H1 (cell line): ENCODE results near the gene ASTN2. TPM values are rescaled to one million over a fixed set of nuclear protein-coding genes. Genes with fewer than 3 reads are reported as not detected.

ENCODE experiments used
- CTCF ChIA-PET: fragments of 300-600 bp; sonication (Branson Sonifier 250); formaldehyde crosslinking; loops from one replicate; lab custom pipeline; 2021; ENCODE audit not compliant: partially characterized antibody; lab: Charles Lee
- POLR2A ChIA-PET: fragments of 300-600 bp; sonication (Branson Sonifier 250); formaldehyde crosslinking; loops from one replicate; lab custom pipeline; 2021; ENCODE audit warnings: inconsistent platforms; ENCODE audit not compliant: partially characterized antibody; lab: Charles Lee
- DNase-seq, 2 experiments: peaks; one replicate each; pipeline versions ENCODE4 v3.0.0 to v3.0.0-alpha.2; 2010 to 2022; ENCODE audit warnings: low spot score in 2 of 2, low read depth in 1 of 2, mixed read lengths in 1 of 2
- FAIRE-seq: peaks from 2 replicates; lab custom pipeline; 2011; peaks lifted over from hg19 to GRCh38; lab: Jason Lieb, UNC
- H2AFZ ChIP-seq: 2 replicates; pipeline ENCODE4 v1.8.1; 2012; ENCODE audit warnings: low read length, inconsistent platforms
- H2AK5ac ChIP-seq: 2 replicates; pipeline ENCODE4 v1.6.1; 2013; ENCODE audit warnings: low read depth, low read length
- H2BK120ac ChIP-seq: replicated peaks from 2 replicates; pipeline ENCODE3; 2013; ENCODE audit warnings: low read depth, low read length, inconsistent platforms
- H2BK12ac ChIP-seq: 2 replicates; pipeline ENCODE4 v1.6.1; 2013; ENCODE audit warnings: low read depth, low read length
- H2BK15ac ChIP-seq: 2 replicates; pipeline ENCODE4 v1.6.1; 2013; ENCODE audit warnings: low read length
- H2BK20ac ChIP-seq: 2 replicates; pipeline ENCODE4 v1.6.1; 2013; ENCODE audit warnings: low read length
- H2BK5ac ChIP-seq: 2 replicates; pipeline ENCODE4 v1.6.1; 2013; ENCODE audit warnings: low read depth, low read length
- H3K14ac ChIP-seq: 2 replicates; pipeline ENCODE4 v1.6.1; 2013; ENCODE audit warnings: inconsistent platforms; ENCODE audit not compliant: insufficient read length
- H3K18ac ChIP-seq: 2 replicates; pipeline ENCODE4 v1.6.1; 2013; ENCODE audit warnings: low read length; ENCODE audit errors: extremely low read depth
- H3K23ac ChIP-seq: 2 replicates; pipeline ENCODE4 v1.6.1; 2013; ENCODE audit warnings: inconsistent platforms; ENCODE audit not compliant: insufficient read length
- H3K23me2 ChIP-seq: 2 replicates; pipeline ENCODE4 v1.6.1; 2013; ENCODE audit warnings: low read depth, low read length
- H3K27ac ChIP-seq: 2 replicates; pipeline ENCODE4 v1.6.1; 2011; ENCODE audit warnings: low read depth, low read length, inconsistent platforms
- H3K27me3 ChIP-seq, 4 experiments: replicated peaks in 1 of 4; 1 replicate in 1 of 4; 2 replicates in 3 of 4; pipeline versions ENCODE4 v1.6.1 to v1.8.1; 2011 to 2013; ENCODE audit warnings: low read length in 3 of 4, mild to moderate bottlenecking in 3 of 4, inconsistent platforms in 2 of 4, mixed read lengths in 2 of 4, moderate library complexity in 1 of 4; ENCODE audit not compliant: control insufficient read depth in 3 of 4, insufficient read depth in 3 of 4; ENCODE audit errors: extremely low read depth in 1 of 4
- H3K36me3 ChIP-seq, 4 experiments: 2 replicates each; pipeline versions ENCODE4 v1.6.1 to v1.8.1; 2011 to 2013; ENCODE audit warnings: mild to moderate bottlenecking in 4 of 4, low read length in 3 of 4, moderate library complexity in 2 of 4, control low read depth in 1 of 4, inconsistent platforms in 1 of 4; ENCODE audit not compliant: insufficient read depth in 4 of 4, control insufficient read depth in 2 of 4
- H3K4ac ChIP-seq: replicated peaks from 2 replicates; pipeline ENCODE3; 2013; ENCODE audit warnings: low read length, low read depth, mixed read lengths, inconsistent platforms; ENCODE audit not compliant: insufficient read length
- H3K4me1 ChIP-seq, 4 experiments: replicated peaks in 1 of 4; 1 replicate in 1 of 4; 2 replicates in 3 of 4; pipeline versions ENCODE4 v1.6.1 to v1.8.1; 2011 to 2013; ENCODE audit warnings: low read length in 3 of 4, inconsistent platforms in 2 of 4, mixed read lengths in 1 of 4; ENCODE audit not compliant: insufficient read depth in 4 of 4, control insufficient read depth in 3 of 4
- H3K4me2 ChIP-seq, 2 experiments: 2 replicates each; pipeline versions ENCODE4 v1.6.1 to v1.8.1; 2011 to 2013; ENCODE audit warnings: low read depth in 2 of 2, low read length in 2 of 2, control low read depth in 1 of 2, inconsistent platforms in 1 of 2, mild to moderate bottlenecking in 1 of 2; ENCODE audit not compliant: insufficient read depth in 1 of 2
- H3K4me3 ChIP-seq, 4 experiments: fragments of 200-600, 300-600 bp in 1 of 4; sonication (generic), shearing (Covaris generic), sonication (Bioruptor Twin) in 1 of 4; 2 replicates each; pipeline versions ENCODE4 v1.5.1 to v1.8.1; 2011 to 2016; ENCODE audit warnings: low read length in 4 of 4, low read depth in 3 of 4, control low read depth in 2 of 4, inconsistent platforms in 2 of 4, mild to moderate bottlenecking in 2 of 4, mixed read lengths in 1 of 4, moderate library complexity in 1 of 4; ENCODE audit not compliant: insufficient read depth in 2 of 4; ENCODE audit errors: extremely low read depth in 1 of 4
- H3K56ac ChIP-seq: replicated peaks from 2 replicates; pipeline ENCODE3; 2013; ENCODE audit warnings: low read depth, mild to moderate bottlenecking, mixed read lengths, low read length, inconsistent platforms; ENCODE audit not compliant: insufficient read length
- H3K79me1 ChIP-seq: 2 replicates; pipeline ENCODE4 v1.6.1; 2013; ENCODE audit warnings: low read depth, low read length, control low read depth
- H3K79me2 ChIP-seq, 2 experiments: 2 replicates each; pipeline versions ENCODE4 v1.6.1 to v1.8.1; 2012 to 2013; ENCODE audit warnings: low read length in 2 of 2, mild to moderate bottlenecking in 2 of 2, inconsistent platforms in 1 of 2; ENCODE audit not compliant: insufficient read depth in 2 of 2, control insufficient read depth in 1 of 2
- H3K9ac ChIP-seq, 4 experiments: replicated peaks in 1 of 4; 1 replicate in 1 of 4; 2 replicates in 3 of 4; pipeline versions ENCODE4 v1.6.1 to v1.8.1; 2011 to 2013; ENCODE audit warnings: low read depth in 3 of 4, low read length in 3 of 4, control low read depth in 2 of 4, mild to moderate bottlenecking in 2 of 4, moderate library complexity in 2 of 4, inconsistent platforms in 1 of 4; ENCODE audit errors: extremely low read depth in 1 of 4
- H3K9me3 ChIP-seq, 2 experiments: 2 replicates each; pipeline versions ENCODE4 v1.6.1 to v1.8.1; 2012 to 2013; ENCODE audit warnings: mild to moderate bottlenecking in 2 of 2, moderate library complexity in 2 of 2, control low read depth in 1 of 2, inconsistent platforms in 1 of 2, low read depth in 1 of 2, low read length in 1 of 2, mixed read lengths in 1 of 2; ENCODE audit not compliant: insufficient read depth in 2 of 2
- H4K20me1 ChIP-seq, 2 experiments: replicated peaks in 1 of 2; 2 replicates each; pipeline versions ENCODE3 to v1.8.1; 2011 to 2013; ENCODE audit warnings: inconsistent platforms in 2 of 2, low read length in 2 of 2, mild to moderate bottlenecking in 1 of 2; ENCODE audit not compliant: insufficient read depth in 2 of 2, control insufficient read depth in 1 of 2
- H4K5ac ChIP-seq: 2 replicates; pipeline ENCODE4 v1.6.1; 2013; ENCODE audit warnings: low read length, low read depth, mixed read lengths, inconsistent platforms; ENCODE audit not compliant: insufficient read length
- H4K8ac ChIP-seq: 2 replicates; pipeline ENCODE4 v1.8.0; 2013; ENCODE audit warnings: mild to moderate bottlenecking, moderate library complexity, low read length, inconsistent platforms; ENCODE audit not compliant: insufficient read depth; ENCODE audit errors: extremely low read depth
- H4K91ac ChIP-seq: replicated peaks from 2 replicates; pipeline ENCODE3; 2013; ENCODE audit warnings: low read length, mixed read lengths, inconsistent platforms; ENCODE audit not compliant: insufficient read length
- NANOG ChIP-seq: IDR thresholded peaks from 2 replicates; pipeline ENCODE4 v1.6.1; 2011; ENCODE audit warnings: low read length, low read depth, mild to moderate bottlenecking, inconsistent platforms; ENCODE audit not compliant: insufficient read depth, poor library complexity, severe bottlenecking
- POU5F1 ChIP-seq: IDR thresholded peaks from 2 replicates; pipeline ENCODE4 v1.6.1; 2011; ENCODE audit warnings: low read depth, mild to moderate bottlenecking, low read length, moderate library complexity
- RAD21 ChIP-seq, 2 experiments: IDR thresholded peaks in 1 of 2; conservative IDR thresholded peaks in 1 of 2; 2 replicates each; pipeline ENCODE4 v1.6.1; 2011; ENCODE audit warnings: low read depth in 2 of 2, low read length in 2 of 2, improper control_type of control experiment in 1 of 2, inconsistent platforms in 1 of 2, mild to moderate bottlenecking in 1 of 2, moderate library complexity in 1 of 2
- TEAD4 ChIP-seq: IDR thresholded peaks from 2 replicates; pipeline ENCODE4 v1.6.1; 2012; ENCODE audit warnings: low read depth, low read length, inconsistent platforms, mixed read lengths
- WGBS, 2 experiments: shearing (Covaris generic) in 1 of 2; methylation state at CpG; one replicate each; pipeline versions ENCODE4 v1.1.6 to v1.1.7; 2013 to 2015; ENCODE audit warnings: low lambda C conversion rate in 2 of 2, mixed read lengths in 2 of 2, inconsistent platforms in 1 of 2, low coverage in 1 of 2, missing lambda C conversion rate in 1 of 2; ENCODE audit not compliant: insufficient replicate concordance in 2 of 2, insufficient coverage in 1 of 2, insufficient read length in 1 of 2; ENCODE audit errors: extremely low coverage in 1 of 2, missing lambda C conversion rate in 1 of 2; 5-methylcytosine and 5-hydroxymethylcytosine counted together
- polyA plus RNA-seq, 7 experiments: library from polyadenylated mRNA; depleted of rRNA in 3 of 7; stranded (reverse) in 5 of 7; unstranded in 2 of 7; fragments of >200 nt in 5 of 7; fragments of 200-250 nt in 2 of 7; gene quantifications; 1 replicate in 5 of 7; 2 replicates in 1 of 7; 4 replicates in 1 of 7; pipeline versions ENCODE4 v1.2.1 to v1.2.3, GENCODE V29; 2011 to 2013; ENCODE audit warnings: missing spikeins in 2 of 7, mixed read lengths in 2 of 7
- total RNA-seq: library from RNA; stranded (reverse); fragmentation: NEBNext Ultra II Directional; extraction: Animal tissue kit (Norgen Biotek cat#: 25700); gene quantifications from 2 replicates; pipeline ENCODE4 v1.2.1, GENCODE V29; 2021
- TF ChIP-seq, protein P1 (sequence below), 3 experiments: IDR thresholded peaks; 1 replicate in 2 of 3; 2 replicates in 1 of 3; pipeline versions ENCODE4 v1.5.1 to v1.6.1; 2011; ENCODE audit warnings: low read length in 3 of 3, mild to moderate bottlenecking in 3 of 3, inconsistent platforms in 2 of 3, low read depth in 1 of 3, moderate library complexity in 1 of 3; ENCODE audit not compliant: insufficient read depth in 1 of 3; ENCODE audit errors: control extremely low read depth in 1 of 3

ASTN2 gene
- total and polyA plus RNA-seq, 2 of the 8 experiments (the other 6 are each of a cell fraction or from before 2014, with no cell fraction given) = 8.2 to 13.7 TPM

DNA sequence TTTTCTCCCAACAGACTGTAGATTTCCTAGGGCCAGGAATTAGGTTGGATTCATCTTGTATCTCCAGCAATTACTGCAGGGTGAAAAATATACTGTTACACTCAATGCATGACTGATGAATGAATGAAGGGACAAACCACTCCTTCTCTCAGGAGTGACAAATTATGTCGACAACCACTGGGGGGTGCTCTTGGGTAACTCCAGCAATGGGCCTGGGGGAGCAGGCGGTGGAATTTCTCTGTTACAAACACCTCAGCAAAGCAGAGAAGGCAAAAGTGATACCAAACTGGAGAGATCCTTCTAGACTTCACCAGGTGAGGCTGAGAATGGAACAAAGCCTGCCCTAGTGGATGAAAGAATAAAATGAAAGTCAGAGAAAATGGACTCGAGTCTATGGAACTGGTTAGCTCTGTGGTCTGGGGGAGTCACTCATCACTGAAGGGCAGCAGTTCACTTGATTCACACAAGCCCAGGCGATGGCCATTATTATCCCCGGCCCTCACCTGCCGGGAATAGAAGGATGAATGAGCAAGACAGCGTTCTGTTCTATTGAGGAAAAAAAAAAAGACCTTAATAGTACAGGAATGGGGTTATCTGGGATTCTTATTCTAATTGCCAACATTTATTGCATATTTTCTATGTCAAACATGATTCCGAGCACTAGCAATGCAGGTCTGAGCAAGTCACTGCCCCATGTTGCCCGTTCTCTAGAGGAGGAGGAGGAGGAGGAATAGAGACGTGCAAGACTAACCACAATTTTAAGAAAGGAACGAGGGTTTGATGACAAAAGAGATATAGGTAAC, 341.1 kb downstream of the ASTN2 start:
- H2BK20ac ChIP-seq = no peak overlapping the region
- no peak overlapping the region for H3K18ac ChIP-seq
- H4K5ac ChIP-seq = no peak overlapping the region
- H2BK120ac ChIP-seq = no peak overlapping the region
- H3K56ac ChIP-seq = no peak overlapping the region
- DNase-seq = peak; percentile 25 to 83
- 0 out of 2 replicates have a peak overlapping the region, but pooled peaks have one; percentile 3 for H2AK5ac ChIP-seq
- FAIRE-seq = peak; percentile 89
- no peak overlapping the region for H3K4ac ChIP-seq
- H3K4me1 ChIP-seq = peaks cover 0 to 10% (median 4%) of the 10 kb centered on the region in 4 experiments; a peak in 4 of 7 replicates
- no peak overlapping the region for H4K8ac ChIP-seq
- no peak overlapping the region for H2BK5ac ChIP-seq
- no peaks in the 10 kb centered on the region for H3K36me3 ChIP-seq
- no peaks in the 10 kb centered on the region for H3K9me3 ChIP-seq
- no peaks in the 10 kb centered on the region for H3K23me2 ChIP-seq
- ChIA-PET POLR2A (no interaction called here), CTCF (interaction anchor here (0.6 to 2.6 kb wide), 20 partner anchors 13 to 388 kb away, joined by 3 to 12 read pairs (median 4); no protein-coding TSS in a partner anchor)
- H2AFZ ChIP-seq = no peak overlapping the region
- H4K20me1 ChIP-seq = no peaks in the 10 kb centered on the region
- H3K9ac ChIP-seq = no peak overlapping the region
- no peaks in the 10 kb centered on the region for H3K79me1 ChIP-seq
- TF ChIP-seq RAD21 (IDR thresholded peaks at IDR 0.05 in 1 of 2, conservative IDR thresholded peaks at IDR 0.05 in 1 of 2; ENCODE audit: low read depth in 2 of 2, low read length in 2 of 2) = peak; percentile 91 to 96
- TF ChIP-seq, protein P1, sequence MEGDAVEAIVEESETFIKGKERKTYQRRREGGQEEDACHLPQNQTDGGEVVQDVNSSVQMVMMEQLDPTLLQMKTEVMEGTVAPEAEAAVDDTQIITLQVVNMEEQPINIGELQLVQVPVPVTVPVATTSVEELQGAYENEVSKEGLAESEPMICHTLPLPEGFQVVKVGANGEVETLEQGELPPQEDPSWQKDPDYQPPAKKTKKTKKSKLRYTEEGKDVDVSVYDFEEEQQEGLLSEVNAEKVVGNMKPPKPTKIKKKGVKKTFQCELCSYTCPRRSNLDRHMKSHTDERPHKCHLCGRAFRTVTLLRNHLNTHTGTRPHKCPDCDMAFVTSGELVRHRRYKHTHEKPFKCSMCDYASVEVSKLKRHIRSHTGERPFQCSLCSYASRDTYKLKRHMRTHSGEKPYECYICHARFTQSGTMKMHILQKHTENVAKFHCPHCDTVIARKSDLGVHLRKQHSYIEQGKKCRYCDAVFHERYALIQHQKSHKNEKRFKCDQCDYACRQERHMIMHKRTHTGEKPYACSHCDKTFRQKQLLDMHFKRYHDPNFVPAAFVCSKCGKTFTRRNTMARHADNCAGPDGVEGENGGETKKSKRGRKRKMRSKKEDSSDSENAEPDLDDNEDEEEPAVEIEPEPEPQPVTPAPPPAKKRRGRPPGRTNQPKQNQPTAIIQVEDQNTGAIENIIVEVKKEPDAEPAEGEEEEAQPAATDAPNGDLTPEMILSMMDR (IDR thresholded peaks at IDR 0.05; ENCODE audit: control extremely low read depth in 1 of 3, insufficient read depth in 1 of 3, low read depth in 1 of 3, low read length in 3 of 3) = peak; percentile 57 to 88 (median 81)
- peak; percentile 72; the same call in 1 of the 2 replicates for TF ChIP-seq TEAD4
- no peak for TF ChIP-seq NANOG
- TF ChIP-seq POU5F1 = 0 out of 2 replicates have a peak, but pooled peaks have one; percentile 4
- no peak overlapping the region for H3K27ac ChIP-seq
- no peak overlapping the region for H2BK15ac ChIP-seq
- no peak overlapping the region for H3K4me3 ChIP-seq
- no peak overlapping the region for H3K23ac ChIP-seq
- no peaks in the 10 kb centered on the region for H3K79me2 ChIP-seq
- no peak overlapping the region for H4K91ac ChIP-seq
- 65% methylated on average over 11 of the region's 11 CpGs; no CpG with 5 or more reads in 1 of the 2 experiments for WGBS, 2 experiments
- no peak overlapping the region for H3K4me2 ChIP-seq
- H3K27me3 ChIP-seq = no peaks in the 10 kb centered on the region
- no peak overlapping the region for H3K14ac ChIP-seq
- H2BK12ac ChIP-seq = peak overlapping the region; percentile 11; the same call in 1 of the 2 replicates
